ENCODE data around the gene CUBN.

- TF ChIP-seq CTCF (IDR thresholded peaks at IDR 0.05) = no peak
- TF ChIP-seq POLR2AphosphoS5 (IDR thresholded peaks at IDR 0.05) = no peak
- TF ChIP-seq POLR2A (IDR thresholded peaks at IDR 0.05) = no peak
Observed at GRCh38 chr10:17134737-17135260, 5.2 kb upstream of the CUBN start.

Measured in prostate gland (tissue), 2 donors.